ENCODE measurements around the gene MTUS2. TPM values are rescaled to one million over a fixed set of nuclear protein-coding genes. Genes with fewer than 3 reads are reported as not detected.

MTUS2 gene
- total RNA-seq, 1 donor from 2014 or later: 0.08 TPM

DNA sequence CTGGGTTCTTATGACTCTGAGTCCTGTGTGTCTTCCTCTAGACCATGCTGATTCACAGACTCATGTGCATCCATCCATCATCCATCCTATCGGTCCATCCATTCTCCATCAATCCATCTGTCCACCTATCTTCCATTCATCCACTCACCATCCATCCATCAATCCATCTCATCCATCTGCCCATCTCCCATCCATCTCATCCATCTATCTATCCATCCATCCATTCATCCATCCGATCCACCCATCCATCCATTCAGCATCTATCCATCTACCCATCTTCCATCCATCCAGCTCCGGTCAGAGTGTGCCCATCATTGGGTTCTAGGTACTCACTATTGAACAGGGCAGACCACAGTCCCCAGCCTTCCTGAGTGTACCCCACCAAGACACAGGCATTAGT lies 699.8 kb downstream of the MTUS2 start:
- DNase-seq (ENCODE audit: low read depth): no peak

DNA sequence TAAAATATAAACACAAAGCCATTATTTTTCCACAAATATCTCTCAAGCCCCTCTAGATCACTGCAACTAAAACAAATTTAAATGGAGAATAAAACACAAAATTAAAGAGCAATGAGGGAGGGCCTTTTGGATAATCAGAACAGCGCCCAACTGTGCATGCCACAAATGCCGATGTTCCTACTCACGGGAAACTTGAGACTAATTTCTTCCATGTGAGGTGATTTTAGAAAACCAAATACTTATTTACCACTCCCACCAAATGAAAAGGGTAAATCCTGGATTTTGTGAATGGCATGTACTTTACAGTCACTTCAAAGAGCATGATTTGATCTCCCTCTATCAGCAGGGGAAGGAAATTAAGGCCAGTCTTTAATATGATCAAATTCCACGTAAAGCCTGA lies 700.5 kb downstream of the MTUS2 start:
- peak; percentile 80 for DNase-seq (ENCODE audit: low read depth)

DNA sequence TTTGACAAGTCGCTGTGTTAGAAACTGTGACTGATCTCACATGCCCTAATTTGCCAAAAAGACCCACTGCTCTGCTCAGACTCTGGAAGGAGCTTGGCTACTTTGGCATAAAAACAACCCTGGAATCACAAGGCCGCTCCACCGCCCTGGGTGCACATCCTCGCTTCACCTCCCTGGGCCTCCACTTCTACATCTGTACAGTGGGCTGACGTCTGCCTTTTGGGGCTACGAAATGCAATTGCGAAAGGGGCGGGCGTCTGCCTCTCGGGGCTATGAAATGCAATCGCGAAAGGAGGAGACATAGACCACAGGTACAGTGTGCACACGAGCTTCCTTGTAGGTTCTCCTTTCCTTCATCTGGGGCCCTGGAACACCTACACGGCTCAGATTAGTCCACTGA lies 701.2 kb downstream of the MTUS2 start:
- DNase-seq (ENCODE audit: low read depth): no peak

DNA sequence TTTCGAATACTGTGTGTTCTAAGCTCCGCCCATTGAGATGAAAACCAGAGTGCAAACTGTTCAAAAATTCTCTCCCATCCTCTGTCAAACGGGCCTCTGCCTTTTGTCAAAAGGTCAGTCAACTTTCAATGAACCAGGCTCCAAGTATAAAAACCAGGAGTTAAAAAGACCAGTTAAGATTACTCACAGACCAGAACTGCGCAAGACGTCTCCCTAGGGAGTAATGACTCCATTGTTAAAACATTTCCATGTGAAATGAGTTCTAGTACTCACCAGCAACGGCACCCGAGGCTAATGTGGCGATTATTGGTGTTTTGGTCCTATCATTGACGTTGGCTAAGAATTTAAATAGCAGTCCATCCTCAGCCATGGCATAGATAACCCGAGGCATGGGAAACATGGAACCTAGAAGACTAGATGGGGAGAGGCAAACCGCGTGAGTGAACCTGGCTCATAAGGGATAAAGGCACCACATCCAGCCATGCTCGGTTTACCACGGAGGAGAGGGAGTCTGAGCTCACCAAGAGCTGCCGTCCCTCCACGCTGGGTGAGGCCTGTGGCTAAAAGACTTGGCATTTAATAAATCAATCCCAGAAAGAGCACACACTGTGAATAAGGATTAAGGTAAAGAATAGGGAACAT lies 702.0 kb downstream of the MTUS2 start:
- DNase-seq (ENCODE audit: low read depth): peak; percentile 82

DNA sequence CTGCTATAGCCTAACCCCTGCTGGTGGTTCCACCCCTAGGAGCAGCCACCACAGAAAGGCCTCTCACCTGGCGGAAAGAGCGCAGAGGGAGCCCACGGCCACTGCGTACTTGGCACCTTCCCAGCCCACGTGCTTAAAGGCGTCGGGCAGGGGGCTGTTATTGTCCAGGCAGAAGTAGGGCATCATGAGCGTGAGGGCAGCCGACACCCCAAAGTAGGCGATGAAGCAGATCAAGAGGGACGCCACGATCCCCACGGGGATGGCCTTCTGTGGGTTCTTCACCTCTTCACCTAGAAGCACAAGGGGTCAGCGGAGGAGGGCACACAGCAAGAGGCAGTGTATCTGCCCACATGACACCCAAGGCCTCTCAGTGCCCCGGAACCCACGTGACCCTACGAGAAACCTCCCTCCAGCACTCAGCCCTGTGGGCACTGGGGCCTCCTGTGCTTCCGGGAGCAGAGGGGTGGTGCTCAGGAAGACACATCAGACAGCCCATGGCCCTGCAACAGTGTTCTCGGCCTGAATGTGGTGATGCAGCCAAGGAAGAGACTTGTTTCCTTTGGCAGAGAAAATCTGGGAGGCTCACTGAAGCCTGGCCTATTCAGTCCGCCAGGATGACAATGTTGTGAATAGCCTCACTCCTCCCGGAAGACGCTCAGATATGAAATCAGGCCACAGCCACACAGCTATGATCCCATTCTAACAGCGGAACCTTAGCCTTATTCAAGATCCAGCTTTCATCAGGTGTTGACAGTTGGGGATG lies 703.2 kb downstream of the MTUS2 start:
- DNase-seq (ENCODE audit: low read depth): no peak

DNA sequence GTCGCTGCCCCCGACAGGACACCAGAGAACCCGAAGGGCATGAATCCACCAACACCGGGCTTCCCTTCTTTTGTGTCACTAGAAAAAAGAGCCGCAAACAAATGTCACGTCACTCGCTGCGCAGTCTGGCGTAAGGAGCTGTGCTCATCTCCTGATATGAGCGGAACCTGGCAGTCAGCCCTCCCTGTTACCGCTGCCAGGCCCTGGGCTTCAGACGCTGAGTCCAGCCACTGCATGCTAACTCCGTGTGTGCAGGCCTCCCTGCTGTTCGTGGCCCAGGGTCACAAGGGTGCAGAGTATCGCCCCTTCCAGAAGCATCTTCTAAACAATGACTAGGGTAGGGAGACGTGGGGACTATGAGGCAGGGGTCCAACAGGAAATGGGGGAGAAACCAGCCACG lies 704.0 kb downstream of the MTUS2 start:
- DNase-seq (ENCODE audit: low read depth): no peak

DNA sequence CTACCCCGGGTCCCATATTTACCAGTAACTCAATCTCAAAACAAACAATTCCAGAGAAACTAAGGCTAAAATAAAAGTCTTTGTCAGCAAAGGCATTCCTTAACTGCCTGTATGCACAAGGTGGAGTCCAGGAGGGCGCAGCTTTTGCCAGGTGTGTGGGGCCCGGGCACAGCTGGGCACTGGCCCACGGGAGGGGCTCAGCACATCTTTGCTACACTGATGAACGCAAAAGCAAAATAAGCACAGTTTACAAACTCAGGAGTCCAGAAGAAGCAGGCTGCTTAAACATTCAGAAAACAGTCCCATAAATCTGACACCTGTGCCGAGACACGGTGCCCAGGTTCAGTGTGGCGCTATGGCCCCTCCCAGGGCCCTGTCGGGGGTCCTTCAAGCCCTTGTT lies 704.5 kb downstream of the MTUS2 start:
- no peak for DNase-seq (ENCODE audit: low read depth)

DNA sequence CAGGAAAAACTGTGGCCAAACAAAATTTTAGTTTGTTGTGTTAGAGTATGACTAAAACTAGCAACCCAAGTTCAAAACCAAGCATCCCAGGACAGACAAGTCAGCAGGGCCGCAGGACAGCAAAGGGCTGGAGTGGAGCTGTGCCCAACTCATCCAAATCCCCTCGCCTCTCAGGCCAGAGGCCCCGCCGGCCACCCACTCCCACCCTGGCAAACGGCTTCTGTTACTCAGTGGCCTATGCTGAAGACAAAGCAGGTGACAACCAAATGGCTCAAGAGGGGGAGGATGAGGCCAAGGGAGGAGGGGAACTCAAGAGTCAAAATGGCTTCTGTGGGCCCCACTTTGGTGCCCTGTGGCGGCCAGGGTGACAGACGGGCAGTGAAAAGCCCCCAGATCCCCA lies 705.6 kb downstream of the MTUS2 start:
- DNase-seq (ENCODE audit: low read depth): no peak

DNA sequence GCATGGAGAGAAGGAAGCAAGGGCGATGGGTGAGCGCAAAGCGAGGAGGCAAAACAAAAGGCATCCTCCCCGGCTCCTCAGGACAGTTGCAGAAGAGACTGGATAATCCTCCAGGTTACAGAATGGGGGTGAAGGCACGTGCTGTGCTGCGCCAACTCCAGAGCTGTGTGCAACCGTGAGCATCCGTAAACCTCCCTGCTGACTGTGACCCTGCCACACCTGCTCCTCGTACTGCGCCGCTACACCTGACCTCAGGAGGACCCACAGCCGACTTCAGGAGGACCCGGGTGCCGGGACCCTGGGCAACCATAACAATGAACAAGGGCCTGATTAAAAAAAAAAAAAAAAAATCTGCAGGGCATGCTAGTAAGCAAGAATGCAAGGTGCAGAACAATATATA lies 706.6 kb downstream of the MTUS2 start:
- DNase-seq (ENCODE audit: low read depth): no peak

DNA sequence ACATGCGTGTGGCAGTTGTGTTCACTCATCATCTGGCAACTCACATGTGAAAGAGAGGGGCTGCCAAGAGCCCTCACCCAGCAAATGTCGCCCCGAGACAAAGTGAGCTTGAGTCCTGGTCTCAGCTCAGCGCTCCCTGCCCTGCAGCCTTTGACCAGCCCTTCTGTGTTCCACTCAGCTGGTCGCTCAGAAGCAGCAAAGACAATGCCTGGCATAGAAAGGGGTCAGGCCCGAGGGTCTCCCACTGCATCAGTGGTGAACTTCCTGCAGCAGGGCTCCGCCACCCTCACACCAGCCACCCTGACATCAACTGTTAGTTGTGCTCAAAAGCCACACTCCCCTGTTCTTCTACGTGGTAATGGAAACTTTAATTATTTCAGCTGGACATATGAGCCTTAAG lies 707.4 kb downstream of the MTUS2 start:
- no peak for DNase-seq (ENCODE audit: low read depth)

DNA sequence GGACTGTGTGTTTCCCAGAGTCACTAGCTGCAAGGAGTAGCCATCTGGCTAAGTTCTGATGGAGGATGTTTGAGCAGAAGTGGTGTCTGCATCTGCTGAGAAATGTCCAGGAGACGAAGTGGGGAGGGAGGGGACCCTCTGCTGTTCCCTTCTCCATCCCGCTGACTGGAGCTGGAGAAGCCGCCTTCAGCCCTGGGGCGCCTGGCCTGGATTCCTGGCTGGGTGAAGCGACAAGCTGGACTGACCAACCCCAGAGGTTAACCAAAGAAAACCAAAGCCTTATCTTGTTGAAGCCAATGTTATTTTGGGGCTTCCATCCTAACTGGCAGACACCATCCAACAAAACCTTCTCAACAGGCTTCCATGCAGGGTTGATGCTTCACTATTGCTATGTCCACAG lies 707.8 kb downstream of the MTUS2 start:
- DNase-seq (ENCODE audit: low read depth): no peak

DNA sequence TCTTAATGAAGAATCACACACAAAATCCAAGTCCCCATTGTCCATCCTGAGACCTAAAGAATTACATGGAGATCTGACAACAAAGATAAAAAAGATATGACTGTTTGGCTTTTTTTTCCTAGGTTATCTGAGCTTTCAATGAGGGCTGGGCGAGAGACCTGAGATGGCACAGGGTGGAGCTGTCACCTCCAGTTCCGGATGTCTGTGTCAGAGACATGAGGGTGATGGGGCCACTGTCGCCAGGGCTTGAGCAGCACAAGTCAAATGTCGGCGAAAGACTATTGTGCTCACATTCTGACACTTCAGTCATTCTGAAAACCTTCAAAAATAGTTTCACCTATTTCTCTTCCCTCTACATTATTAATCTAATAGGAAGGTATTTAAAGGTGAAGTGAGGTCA lies 709.6 kb downstream of the MTUS2 start:
- DNase-seq (ENCODE audit: low read depth): no peak

DNA sequence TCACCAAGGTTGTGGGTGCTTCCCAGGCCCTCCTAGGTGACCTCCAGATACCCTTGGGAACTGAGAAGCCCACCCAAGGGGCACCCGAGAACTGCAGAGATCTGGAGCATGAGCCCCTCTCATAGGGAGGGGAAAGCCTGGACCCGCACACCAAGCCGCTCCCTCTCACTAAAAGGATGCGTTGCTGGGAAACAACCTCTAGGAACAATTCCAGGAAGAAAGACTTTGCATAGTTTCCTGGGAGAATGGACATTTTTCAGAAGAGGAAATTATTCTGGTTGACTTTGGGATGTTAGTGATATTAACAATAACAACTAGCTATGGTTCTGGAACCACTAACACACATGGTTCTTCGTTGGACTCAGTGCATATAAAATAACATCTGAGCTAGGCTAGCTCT lies 710.8 kb downstream of the MTUS2 start:
- no peak for DNase-seq (ENCODE audit: low read depth)

DNA sequence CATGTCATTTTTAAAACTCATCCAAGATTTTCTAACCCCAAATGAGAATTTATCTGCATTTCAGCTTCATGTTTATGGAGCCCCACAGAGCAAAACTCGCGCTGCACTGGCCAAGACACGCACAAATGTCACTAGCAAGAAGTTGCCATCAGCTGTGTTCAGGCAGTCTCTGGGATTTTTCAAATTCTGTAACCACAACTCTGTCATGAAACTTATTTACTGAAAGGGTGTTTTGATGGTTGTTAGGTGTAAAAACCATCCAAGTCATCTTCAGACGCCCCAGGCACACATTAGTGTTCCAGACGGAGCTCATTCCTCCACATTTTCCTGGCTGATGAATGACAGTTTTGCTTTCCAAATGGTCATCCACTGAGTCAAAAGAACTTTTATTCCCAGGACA lies 712.0 kb downstream of the MTUS2 start:
- DNase-seq (ENCODE audit: low read depth): no peak

DNA sequence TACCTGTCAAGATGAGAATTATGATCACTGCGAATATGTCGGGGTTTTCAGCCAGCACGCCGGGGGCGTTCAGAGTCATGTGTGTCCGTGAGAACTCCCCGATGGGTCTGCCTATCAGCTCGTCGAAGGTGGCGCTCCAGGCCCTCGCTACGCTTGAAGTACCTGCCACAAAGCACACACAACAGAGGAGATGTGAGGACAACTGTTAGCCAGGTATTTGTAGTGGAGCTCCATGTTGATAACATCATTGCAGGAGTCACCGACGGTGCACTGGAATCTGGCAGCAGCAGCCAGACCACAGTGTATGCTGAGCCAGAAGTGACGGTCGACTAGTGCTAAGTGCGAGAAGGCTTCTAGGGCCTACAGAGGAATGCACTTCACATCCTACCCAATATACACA lies 712.7 kb downstream of the MTUS2 start:
- DNase-seq (ENCODE audit: low read depth): no peak

DNA sequence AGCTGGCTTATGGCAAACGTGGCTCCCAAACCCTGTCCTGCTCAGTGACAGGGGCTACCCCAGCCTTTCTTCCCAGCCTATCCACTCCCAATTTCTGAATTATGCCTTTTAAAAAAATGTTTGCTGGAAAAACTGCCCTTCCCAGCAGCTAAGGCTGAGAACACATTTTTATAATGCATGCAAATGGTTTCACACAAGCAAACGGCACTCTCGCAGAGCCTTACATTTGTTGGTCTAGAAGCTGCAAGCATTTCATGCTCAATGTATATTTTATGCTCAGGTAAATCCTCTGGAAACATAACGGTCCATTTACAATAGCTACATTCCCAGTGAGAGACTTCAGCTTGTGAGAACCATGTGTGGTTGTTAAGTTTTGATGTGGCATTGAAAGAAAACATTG lies 713.9 kb downstream of the MTUS2 start:
- DNase-seq (ENCODE audit: low read depth): no peak

DNA sequence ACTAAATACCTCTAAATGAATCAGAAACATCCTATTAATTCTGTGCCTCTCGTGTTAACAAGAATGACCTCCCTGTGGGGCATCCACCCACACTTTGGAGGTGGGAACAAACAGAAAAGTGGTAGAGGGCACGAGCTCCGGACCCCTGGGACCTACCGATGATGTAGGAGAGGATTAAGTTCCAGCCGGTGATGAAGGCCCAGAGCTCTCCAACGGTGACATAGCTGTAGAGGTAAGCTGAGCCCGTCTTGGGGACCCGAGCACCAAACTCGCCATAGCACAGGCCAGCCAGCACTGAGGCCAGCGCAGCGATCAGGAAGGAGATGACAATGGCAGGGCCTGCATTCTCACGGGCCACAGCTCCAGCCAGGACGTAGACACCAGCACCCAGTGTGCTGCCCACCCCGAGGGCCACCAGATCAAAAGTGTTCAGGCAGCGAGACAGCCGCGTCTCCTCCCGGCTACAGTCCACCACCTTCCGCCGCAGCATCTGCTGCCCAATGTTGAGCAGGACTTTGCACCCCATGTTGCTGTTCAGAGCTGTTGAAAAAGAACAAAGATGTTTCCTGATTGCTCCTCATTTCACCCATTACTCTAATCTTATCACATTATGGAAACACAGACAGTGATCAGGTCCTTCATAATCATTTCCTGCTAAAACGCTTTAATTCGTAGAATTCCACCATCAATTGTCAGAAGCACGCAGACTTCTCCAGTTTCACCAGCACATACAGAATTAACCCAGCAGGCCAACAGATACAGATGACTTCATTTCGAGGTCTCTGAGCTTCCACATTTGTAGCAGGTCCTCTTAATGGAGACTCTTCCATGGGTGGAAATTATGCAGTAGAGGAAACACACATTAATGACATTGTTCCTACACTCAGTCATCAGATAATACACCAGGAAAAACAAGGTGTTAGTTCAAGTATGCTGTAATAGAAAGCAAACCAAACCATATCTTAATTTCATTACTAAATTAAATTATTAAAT lies 715.8 kb downstream of the MTUS2 start:
- DNase-seq (ENCODE audit: low read depth): no peak

DNA sequence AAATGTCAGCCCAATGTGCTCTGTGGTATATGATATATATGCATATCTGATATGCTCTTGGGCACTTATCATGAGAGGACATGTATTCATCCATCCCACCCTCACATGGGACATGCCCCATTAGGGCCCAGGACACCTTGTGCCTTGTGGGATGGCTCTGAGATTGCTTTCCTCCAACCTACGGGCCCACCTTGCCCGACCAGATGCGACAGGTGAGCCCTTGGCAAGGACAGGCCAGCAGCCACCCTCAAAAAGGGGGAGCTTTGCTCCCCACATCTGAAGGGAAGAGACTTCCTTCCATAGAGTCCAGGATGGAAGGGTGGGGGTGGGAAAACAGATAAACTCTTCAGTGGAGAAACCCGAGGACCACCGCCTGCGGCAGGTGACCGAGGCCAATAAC lies 716.7 kb downstream of the MTUS2 start:
- no peak for DNase-seq (ENCODE audit: low read depth)

DNA sequence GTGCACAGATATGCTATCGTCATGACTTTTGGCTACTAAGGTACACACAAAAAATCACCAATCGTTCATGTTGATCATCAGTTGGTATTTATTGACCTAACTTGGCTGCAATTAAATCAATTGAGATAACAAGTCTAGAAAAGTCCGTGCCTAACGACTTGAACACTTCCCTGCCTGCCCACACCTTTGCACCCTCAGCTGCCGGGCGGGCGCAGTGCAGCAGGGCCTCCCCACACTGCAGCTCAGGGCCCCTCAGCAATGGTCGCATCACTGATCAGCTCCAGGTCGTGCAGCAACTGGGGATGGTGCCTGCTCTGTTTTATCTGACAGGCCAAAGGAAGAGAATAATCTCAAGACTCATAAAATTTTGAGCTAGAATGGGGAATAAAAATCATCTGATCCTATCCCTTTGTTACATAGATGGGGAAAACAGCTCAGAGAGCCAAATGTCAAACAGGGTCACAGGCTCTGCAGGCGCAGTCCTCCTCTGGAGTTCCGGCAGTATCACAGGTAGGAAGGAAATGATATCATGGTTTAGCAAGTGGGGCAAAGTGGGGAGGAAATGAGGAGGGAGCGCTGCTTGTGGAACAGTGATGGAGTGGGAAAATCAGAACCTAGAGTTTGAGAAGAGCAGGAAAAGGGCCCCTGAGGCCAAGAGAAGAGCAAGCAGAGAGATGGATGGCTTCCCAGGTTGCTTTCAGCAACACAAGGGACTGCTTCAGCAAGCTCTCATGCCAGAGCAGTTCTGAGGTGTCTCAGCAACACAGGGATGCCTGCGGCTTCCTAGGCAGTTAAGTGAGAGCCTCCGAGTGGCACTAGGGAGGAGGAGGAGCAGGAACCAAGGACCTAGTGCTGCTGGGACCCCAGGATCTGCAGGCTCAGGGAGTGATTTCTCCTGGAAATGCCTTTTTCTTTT lies 717.9 kb downstream of the MTUS2 start:
- DNase-seq (ENCODE audit: low read depth): no peak

DNA sequence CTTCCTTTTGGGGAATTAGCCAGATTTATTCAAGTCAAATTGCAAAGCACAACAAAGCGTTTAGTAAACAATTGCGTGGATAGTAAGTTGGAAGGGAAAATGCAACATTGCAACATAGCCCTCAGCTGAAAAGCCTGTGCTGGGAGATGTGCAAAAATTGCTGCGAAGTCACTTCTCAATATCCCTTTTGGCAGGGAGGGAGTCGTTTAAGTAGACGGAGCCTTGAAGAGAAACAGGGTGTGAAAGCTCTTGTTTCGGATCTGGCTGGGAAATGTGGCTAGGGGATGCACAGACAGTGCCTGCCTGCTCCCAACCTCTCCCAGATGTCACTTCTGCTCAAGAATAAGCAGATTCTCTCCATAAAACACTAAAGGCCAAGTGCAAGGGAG lies 718.5 kb downstream of the MTUS2 start:
- DNase-seq (ENCODE audit: low read depth): no peak

DNA sequence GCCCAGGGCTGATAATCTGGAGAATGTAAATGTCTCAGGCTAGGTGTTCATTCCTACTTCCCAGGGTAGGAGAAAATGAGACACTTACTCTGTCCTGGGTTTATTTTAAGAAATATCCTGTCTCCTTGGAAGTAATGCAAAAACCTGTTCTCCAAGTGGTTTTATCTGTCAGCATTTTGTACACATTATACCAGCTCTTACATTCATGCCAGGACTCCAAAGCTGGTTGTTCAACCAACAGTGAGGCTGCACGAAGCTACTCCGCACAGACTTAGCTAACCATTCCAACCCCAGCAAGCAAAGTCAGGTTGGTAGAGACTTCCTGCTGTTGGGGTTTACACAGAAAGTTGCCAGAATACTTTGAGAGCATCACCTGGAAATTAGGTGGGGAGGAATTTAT lies 719.7 kb downstream of the MTUS2 start:
- no peak for DNase-seq (ENCODE audit: low read depth)
